Epithelial cell of esophagus (primary cell): ENCODE data around the gene PAK5.

ENCODE experiments used
- DNase-seq: peaks from one replicate; pipeline ENCODE4 v3.0.0; 2010; ENCODE audit warnings: low read depth
- H3K4me3 ChIP-seq: 2 replicates; pipeline ENCODE4 v1.5.1; 2011; ENCODE audit warnings: mild to moderate bottlenecking, low read length, control low read depth
- TF ChIP-seq, protein P1 (sequence below): IDR thresholded peaks from 2 replicates; pipeline ENCODE4 v1.5.1; 2011; ENCODE audit warnings: low read depth, mild to moderate bottlenecking, low read length, control low read depth, inconsistent platforms; ENCODE audit not compliant: insufficient read depth; ENCODE audit errors: missing control alignments

Gene PAK5

DNA sequence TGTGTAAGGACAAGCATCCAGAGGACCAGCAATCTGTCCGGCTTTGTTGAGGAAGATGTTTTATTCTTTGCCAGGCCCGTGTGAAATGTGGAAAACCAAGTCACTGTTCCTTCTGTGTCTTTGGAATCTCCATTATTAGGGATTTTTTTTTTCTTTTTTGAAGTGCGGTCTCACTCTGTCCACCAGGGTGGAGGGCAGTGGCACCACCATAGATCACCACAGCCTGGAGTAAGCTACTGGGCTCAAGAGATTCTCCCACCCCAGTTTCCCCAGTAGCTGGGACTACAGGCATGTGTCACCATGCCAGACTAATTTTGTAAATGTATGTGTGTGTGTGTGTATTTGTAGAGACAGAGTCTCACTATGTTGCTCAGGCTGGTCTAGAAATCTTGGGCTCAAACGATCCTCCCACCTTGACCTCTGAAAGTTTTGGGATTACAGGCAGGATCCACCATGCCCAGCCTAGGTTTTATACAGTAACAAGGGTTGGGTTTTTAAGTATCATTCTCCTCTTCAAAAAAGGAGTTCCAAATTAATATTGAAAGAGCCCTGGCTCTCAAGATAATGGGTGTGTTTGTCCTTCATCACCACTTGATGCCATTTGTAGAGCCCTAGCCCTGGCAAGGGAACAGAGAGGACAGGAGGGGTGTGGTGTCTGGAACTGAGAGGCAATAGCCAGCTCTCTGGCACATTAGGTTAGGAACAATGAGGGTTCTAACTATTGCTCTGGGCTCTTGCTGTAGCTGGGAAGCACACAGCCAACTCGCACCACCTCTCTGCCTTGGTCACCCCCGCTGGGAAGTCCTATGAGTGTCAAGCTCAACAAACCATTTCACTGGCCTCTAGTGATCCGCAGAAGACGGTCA, 321.3 kb downstream of the PAK5 start:
- TF ChIP-seq, protein P1, sequence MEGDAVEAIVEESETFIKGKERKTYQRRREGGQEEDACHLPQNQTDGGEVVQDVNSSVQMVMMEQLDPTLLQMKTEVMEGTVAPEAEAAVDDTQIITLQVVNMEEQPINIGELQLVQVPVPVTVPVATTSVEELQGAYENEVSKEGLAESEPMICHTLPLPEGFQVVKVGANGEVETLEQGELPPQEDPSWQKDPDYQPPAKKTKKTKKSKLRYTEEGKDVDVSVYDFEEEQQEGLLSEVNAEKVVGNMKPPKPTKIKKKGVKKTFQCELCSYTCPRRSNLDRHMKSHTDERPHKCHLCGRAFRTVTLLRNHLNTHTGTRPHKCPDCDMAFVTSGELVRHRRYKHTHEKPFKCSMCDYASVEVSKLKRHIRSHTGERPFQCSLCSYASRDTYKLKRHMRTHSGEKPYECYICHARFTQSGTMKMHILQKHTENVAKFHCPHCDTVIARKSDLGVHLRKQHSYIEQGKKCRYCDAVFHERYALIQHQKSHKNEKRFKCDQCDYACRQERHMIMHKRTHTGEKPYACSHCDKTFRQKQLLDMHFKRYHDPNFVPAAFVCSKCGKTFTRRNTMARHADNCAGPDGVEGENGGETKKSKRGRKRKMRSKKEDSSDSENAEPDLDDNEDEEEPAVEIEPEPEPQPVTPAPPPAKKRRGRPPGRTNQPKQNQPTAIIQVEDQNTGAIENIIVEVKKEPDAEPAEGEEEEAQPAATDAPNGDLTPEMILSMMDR, result no peak
- H3K4me3 ChIP-seq, result no peak overlapping the region
- no peak for DNase-seq

DNA sequence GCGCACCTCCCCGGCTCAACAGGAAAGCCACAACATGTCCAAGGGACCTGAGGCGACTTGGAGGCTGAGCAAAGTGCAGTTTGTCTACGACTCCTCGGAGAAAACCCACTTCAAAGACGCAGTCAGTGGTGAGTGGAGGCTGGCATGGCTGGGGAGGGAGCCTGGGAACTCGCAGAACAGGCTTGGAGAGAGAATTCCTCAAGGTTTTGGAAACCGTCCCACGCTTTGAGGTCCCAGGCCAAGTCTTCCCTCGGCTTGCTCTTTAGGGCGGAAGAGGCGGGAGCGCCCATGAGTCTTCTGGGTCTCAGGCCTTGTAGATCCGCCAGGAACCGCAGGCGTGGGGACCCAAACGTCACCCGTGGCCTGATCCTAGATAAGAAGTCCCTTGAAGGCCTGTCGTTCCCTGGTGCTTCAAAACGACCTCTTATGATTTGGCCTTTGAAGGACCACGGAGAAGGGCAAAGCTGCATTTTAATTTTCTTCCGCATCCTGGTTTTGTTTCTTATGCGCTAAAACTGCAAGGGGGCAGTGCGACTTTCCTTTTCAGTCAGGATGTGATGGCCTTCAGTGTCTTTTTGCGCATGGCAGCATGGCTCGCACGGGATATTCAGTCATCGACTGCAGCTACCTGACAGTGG, 322.5 kb downstream of the PAK5 start:
- no peak overlapping the region for H3K4me3 ChIP-seq
- TF ChIP-seq, protein P1, result no peak

DNA sequence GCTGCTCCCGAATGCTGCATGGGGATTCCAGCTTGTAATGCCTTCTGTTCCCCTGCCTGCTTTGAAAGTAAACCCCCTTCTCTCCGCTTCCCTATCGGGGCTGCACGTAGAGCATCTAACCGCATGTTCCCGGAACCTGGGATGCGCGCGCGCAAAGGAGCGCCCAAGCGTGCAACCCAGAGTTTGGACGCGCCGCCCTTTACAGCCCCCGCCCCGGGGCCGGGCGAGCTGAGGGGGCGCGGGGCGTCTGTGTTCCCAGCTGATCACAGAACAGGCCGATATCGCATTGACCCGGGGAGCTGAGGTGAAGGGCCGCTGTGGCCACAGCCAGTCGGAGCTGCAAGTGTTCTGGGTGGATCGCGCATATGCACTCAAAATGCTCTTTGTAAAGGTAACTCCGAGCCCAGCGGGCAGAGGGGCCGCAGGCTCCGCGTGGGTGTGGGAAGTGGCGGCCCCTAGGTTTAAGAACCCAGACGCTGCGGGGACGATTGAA, 323.1 kb downstream of the PAK5 start:
- TF ChIP-seq, protein P1, result no peak
- no peak for DNase-seq
- H3K4me3 ChIP-seq, result no peak overlapping the region

More for the DNA sequence above, 322.5 kb downstream of the PAK5 start:
- DNase-seq, result no peak

DNA sequence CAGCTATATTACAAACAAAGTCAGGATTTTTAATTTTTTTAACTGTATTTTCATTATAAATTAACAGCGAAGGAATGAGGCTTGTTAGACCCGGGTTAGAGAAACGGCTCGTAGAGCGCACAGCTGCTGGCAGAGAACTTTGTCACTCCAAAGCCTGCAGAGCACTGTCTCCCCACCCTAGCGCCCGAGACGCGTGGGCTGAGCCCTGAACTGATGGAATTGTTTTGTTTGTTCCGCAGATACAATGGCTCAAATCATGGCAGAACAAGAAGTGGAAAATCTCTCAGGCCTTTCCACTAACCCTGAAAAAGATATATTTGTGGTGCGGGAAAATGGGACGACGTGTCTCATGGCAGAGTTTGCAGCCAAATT, 323.7 kb downstream of the PAK5 start:
- H3K4me3 ChIP-seq, result no peak overlapping the region
- TF ChIP-seq, protein P1, result no peak
- no peak for DNase-seq

DNA sequence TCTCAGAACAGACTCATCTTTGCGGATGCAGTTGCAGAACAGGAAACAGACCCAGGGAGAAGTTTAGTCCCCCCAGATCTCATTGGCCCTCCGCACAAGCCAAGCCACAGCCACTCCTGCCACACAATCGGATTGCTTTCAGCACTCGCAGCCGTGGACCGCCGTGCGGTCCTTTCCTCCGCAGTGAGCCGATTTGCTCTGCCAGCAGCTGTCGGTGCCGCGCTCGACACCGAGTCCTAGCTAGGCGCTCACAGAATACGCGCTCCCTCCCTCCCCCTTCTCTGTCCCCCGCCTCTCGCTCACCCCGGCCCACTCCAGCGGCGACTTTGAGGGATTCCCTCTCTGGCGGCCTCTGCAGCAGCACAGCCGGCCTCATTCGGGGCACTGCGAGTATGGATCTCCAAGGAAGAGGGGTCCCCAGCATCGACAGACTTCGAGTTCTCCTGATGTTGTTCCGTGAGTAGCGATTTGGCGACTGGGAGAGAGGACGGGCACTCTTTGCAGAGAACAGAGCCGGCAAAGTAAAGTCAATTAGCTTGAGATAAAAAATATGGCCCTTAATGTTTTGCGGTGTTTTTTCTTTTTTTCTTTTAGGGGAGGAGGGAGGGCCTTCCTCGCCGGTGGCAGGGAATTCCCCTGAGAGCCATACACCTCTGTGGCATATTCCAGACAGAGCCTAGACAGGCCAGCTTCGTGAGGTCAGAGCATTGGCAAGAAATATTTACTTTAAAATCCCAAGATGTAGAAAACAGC, 324.2 kb downstream of the PAK5 start, which contains the start of gene LAMP5:
Gene LAMP5, plus strand, starts transcription at position 130 of the 753 bp plus-strand sequence. Its CDS starts 263 bp downstream, at position 393.
- TF ChIP-seq, protein P1, result no peak
- peak; percentile 39 for DNase-seq
- H3K4me3 ChIP-seq, result no peak within 1 kb of the TSS

DNA sequence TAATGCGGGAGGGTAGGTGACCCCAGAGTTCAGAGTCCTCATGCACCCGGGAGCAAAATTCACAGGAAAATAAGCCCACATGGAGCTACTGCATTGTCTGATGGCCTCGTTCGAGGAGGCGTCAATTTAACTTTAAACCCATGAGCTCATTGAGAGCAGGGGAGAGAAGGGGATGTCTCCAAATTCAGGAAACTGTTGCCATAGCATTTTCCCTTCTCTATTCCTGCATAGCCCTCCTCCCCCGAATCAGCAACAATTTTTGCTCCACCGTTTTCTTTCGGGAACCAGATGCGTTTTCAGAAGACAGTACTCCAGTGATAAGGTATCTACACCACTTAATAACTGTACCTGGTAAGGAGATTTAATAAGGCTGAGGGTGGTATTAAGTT, 324.8 kb downstream of the PAK5 start:
- DNase-seq, result no peak
- TF ChIP-seq, protein P1, result no peak
- no peak overlapping the region for H3K4me3 ChIP-seq
